Measurements from ENCODE around the gene SMARCD1. TPM values are rescaled to one million over a fixed set of nuclear protein-coding genes. Genes with fewer than 3 reads are reported as not detected.

SMARCD1 gene
- polyA plus RNA-seq (2012; ENCODE audit: insufficient read length, low read depth) = 50.9 TPM

- peak; percentile 31; the same call in 1 of the 2 replicates for TF ChIP-seq SIN3A (IDR thresholded peaks at IDR 0.05; ENCODE audit: borderline replicate concordance, insufficient read depth, low read length)
- peak; percentile 14 for TF ChIP-seq FOXP2 (optimal IDR thresholded peaks at IDR 0.05; ENCODE audit: borderline replicate concordance, extremely low read depth, extremely low read length, insufficient read depth)
- TF ChIP-seq, protein P1, sequence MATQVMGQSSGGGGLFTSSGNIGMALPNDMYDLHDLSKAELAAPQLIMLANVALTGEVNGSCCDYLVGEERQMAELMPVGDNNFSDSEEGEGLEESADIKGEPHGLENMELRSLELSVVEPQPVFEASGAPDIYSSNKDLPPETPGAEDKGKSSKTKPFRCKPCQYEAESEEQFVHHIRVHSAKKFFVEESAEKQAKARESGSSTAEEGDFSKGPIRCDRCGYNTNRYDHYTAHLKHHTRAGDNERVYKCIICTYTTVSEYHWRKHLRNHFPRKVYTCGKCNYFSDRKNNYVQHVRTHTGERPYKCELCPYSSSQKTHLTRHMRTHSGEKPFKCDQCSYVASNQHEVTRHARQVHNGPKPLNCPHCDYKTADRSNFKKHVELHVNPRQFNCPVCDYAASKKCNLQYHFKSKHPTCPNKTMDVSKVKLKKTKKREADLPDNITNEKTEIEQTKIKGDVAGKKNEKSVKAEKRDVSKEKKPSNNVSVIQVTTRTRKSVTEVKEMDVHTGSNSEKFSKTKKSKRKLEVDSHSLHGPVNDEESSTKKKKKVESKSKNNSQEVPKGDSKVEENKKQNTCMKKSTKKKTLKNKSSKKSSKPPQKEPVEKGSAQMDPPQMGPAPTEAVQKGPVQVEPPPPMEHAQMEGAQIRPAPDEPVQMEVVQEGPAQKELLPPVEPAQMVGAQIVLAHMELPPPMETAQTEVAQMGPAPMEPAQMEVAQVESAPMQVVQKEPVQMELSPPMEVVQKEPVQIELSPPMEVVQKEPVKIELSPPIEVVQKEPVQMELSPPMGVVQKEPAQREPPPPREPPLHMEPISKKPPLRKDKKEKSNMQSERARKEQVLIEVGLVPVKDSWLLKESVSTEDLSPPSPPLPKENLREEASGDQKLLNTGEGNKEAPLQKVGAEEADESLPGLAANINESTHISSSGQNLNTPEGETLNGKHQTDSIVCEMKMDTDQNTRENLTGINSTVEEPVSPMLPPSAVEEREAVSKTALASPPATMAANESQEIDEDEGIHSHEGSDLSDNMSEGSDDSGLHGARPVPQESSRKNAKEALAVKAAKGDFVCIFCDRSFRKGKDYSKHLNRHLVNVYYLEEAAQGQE (IDR thresholded peaks at IDR 0.05; ENCODE audit: insufficient read depth in 1 of 2, low read depth in 2 of 2, low read length in 2 of 2) = 0 out of 4 replicates have a peak, but pooled peaks of 1 of the 2 experiments have one; percentile 37
- TF ChIP-seq TAF1 (IDR thresholded peaks at IDR 0.05; ENCODE audit: borderline replicate concordance, insufficient read depth, low read length) = peak; percentile 80; the same call in 1 of the 2 replicates
- TF ChIP-seq POLR2AphosphoS5 (IDR thresholded peaks at IDR 0.05; ENCODE audit: low read depth, low read length) = peak; percentile 44; the same call in 1 of the 2 replicates
These were observed at the start of gene SMARCD1 for GRCh38 chr12:50084775-50085614. SMARCD1 (plus strand) TSS chr12:50085342; CDS start chr12:50085370, 28 bp downstream.

DNA sequence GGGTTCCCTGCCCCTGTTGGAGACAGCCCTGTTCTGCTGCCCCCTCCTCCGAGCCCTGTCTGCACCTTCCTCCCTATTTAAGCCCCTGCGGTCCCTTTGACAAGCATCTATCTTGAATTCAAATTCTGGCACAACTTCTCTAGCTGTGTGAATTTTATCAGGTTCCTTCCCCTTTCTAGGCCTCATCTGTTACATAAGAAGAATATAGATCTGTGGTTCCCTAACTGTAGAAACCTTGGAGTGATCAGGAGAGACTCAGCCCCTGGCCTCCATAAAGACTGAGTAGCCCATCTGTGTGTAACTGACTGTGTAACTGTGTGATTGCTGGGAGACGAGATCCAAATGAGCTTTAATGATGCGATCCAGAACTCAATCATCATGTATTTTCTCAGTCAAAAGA, 46.8 kb upstream of the SMARCD1 start:
- TF ChIP-seq POLR2AphosphoS5 (IDR thresholded peaks at IDR 0.05; ENCODE audit: low read depth, low read length) = no peak
- TF ChIP-seq, protein P1 (IDR thresholded peaks at IDR 0.05; ENCODE audit: insufficient read depth in 1 of 2, low read depth in 2 of 2, low read length in 2 of 2) = no peak
- TF ChIP-seq TAF1 (IDR thresholded peaks at IDR 0.05; ENCODE audit: borderline replicate concordance, insufficient read depth, low read length) = no peak
- TF ChIP-seq FOXP2 (optimal IDR thresholded peaks at IDR 0.05; ENCODE audit: borderline replicate concordance, extremely low read depth, extremely low read length, insufficient read depth) = no peak
- TF ChIP-seq SIN3A (IDR thresholded peaks at IDR 0.05; ENCODE audit: borderline replicate concordance, insufficient read depth, low read length) = no peak

GRCh38 chr12:50039151-50039835, 45.8 kb upstream of the SMARCD1 start:
- TF ChIP-seq, protein P1 (IDR thresholded peaks at IDR 0.05; ENCODE audit: insufficient read depth in 1 of 2, low read depth in 2 of 2, low read length in 2 of 2) = no peak
- TF ChIP-seq FOXP2 (optimal IDR thresholded peaks at IDR 0.05; ENCODE audit: borderline replicate concordance, extremely low read depth, extremely low read length, insufficient read depth) = no peak
- TF ChIP-seq SIN3A (IDR thresholded peaks at IDR 0.05; ENCODE audit: borderline replicate concordance, insufficient read depth, low read length) = no peak
- no peak for TF ChIP-seq POLR2AphosphoS5 (IDR thresholded peaks at IDR 0.05; ENCODE audit: low read depth, low read length)
- no peak for TF ChIP-seq TAF1 (IDR thresholded peaks at IDR 0.05; ENCODE audit: borderline replicate concordance, insufficient read depth, low read length)

- no peak for TF ChIP-seq POLR2AphosphoS5 (IDR thresholded peaks at IDR 0.05; ENCODE audit: low read depth, low read length)
- no peak for TF ChIP-seq FOXP2 (optimal IDR thresholded peaks at IDR 0.05; ENCODE audit: borderline replicate concordance, extremely low read depth, extremely low read length, insufficient read depth)
- TF ChIP-seq, protein P1 (IDR thresholded peaks at IDR 0.05; ENCODE audit: insufficient read depth in 1 of 2, low read depth in 2 of 2, low read length in 2 of 2) = no peak
- TF ChIP-seq TAF1 (IDR thresholded peaks at IDR 0.05; ENCODE audit: borderline replicate concordance, insufficient read depth, low read length) = no peak
- no peak for TF ChIP-seq SIN3A (IDR thresholded peaks at IDR 0.05; ENCODE audit: borderline replicate concordance, insufficient read depth, low read length)
These were observed 44.5 kb upstream of the SMARCD1 start for GRCh38 chr12:50040657-50041056.

Data from PFSK-1 (cell line).